Activated effector memory CD4-positive, alpha-beta T cell treated with Interleukin-2 at 50 U/mL for 16 hours (primary cell): Measurements from ENCODE around the gene COMP.
"Not testable (repeated sequence)": the region's sequence is repeated elsewhere in the genome, so short reads cannot be mapped to it uniquely, and the experiment has no call there.

Experiments used
- DNase-seq: peaks from one replicate; pipeline ENCODE4 v3.0.0-alpha.2; 2020

COMP gene

DNA sequence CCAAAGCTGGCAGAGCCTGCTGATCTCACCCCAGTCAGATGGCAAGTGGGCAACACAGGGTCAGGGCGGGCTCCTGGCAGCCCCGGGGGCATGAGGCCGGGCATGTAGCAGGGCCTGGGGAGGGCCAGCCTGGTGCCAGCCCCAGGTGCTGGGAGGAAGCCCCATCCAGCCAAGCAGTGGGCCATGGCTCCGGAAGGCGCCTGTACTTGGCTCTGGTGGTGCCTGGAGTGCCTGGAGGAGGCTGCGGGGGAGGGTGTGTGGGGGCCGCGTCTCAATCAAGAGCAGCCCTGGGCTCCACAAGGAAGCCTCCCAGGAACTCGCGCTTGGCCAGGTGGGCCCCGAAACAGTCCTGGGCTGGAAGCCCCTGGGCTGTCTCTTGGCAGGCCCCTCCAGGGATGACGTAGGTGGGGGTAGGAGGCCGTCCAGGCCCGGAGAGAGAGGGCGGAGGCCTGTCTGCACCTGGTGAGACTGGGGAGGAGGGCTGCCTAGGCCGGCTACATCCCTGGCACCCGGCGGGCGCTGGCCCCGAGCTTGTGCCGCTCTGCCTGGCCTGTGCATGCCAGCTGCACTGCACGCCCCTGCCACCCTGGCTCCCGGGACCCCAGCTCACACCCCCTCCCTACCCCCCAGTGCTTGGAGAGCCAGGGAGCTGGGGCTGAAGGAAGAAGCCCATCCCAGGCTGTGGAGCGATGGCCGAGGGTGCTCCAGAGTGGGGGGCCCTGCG lies 45.9 kb downstream of the COMP start:
- no peak for DNase-seq

- no peak for DNase-seq
Measured at GRCh38 chr19:18743784-18744418, 47.2 kb downstream of the COMP start.

DNA sequence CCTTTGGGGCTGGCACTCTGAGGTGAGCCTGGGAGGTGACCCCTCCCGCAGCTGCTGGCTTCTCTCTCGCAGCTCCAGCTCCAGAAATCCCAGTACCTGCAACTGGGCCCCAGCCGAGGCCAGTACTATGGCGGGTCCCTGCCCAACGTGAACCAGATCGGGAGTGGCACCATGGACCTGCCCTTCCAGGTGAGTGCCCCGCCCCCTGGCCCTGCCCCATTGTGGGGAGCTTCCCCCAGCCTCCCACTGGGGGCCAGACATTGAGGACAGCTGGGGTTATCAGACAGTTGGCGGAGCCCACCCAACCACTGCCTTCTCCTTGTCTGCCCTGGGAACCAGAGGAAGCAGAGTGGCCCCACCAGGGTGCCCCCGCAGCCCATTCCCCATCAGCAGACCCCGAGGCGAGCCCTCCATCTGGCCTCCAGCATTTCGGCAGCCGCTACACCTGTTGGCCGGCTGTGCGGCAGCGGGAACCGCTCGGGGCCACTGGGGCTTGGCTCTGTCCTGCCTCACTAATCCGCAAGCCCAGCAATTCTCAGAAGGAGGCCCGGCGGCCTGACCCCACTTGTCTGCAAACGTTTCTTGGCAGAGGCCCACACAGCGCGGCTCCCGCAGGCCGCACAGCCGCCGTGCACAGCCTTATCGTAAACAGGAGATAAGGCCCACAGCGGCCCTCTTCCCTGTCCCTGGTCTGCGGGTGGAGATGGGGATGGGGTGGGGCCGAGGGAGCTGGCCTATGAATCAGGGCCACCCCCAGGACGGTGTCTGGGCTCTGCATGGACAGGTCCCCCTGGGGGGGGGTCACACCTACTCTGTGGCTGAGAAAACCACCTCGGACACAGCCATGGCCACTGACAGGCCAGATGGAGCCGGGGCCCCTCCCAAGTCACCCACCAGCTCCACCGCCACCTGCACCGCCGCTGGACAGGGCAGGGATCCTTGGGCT lies 48.0 kb downstream of the COMP start:
- DNase-seq: no peak

GRCh38 chr19:18742324-18742723 lies 48.8 kb downstream of the COMP start:
- no peak for DNase-seq

GRCh38 chr19:18741124-18742121 lies 49.7 kb downstream of the COMP start:
- DNase-seq: no peak

DNA sequence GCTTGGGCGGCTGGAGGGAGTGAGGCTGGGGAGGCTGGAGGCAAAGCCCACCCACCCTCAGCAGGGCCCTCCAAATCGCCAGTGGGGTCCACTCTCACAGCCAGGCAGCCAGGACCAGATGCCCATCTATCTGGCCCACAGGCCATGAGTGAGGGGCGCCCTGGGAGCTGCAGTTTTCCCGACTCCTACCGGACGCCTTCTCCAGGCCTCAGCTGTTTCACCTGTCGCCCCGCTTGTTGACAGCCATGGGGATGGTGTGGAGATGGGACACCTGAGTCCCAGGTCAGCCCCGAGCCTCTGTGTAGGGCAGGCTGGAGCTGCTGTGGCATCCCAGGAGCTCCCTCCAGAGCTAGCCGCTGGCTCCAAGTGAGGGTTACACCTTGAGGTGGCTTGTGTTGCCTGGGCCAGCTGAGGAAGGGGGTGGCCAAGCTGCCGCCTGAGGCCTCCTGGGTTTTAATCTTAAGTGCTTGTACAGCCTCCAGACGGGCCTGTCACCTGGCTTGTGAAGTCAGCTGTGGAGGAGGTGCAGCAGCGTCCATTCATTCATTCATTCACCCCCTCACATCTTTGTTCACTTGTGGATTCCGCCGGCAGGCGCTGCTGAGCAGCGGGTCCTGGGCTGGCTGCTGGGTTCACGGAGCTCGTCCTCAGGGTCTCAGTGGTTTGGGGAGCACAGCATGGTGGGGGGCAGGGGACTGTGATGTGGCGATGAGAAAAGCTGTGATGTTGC lies 52.0 kb downstream of the COMP start:
- DNase-seq: no peak

DNA sequence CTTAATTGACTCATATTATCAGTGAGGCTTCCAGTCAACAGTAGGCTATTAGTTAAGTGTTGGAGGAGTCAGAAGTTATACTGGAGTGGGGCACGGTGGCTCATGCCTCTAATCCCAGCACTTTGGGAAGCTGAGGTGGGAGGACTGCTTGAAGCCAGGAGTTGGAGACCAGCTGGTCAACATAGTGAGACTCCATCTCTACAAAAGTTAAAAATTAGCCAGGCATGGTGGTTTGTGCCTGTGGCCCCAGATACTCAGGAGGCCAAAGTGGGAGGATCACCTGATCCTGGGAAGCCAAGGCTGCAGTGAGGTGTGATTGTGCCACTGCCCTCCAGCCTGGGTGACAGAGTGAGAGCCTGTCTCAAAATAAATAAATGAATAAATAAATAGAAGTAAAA lies 53.2 kb downstream of the COMP start:
- no peak for DNase-seq

GRCh38 chr19:18737337-18737953 lies 53.7 kb downstream of the COMP start:
- no peak for DNase-seq

- no peak for DNase-seq
Measured at GRCh38 chr19:18736415-18737336, 54.4 kb downstream of the COMP start.

DNA sequence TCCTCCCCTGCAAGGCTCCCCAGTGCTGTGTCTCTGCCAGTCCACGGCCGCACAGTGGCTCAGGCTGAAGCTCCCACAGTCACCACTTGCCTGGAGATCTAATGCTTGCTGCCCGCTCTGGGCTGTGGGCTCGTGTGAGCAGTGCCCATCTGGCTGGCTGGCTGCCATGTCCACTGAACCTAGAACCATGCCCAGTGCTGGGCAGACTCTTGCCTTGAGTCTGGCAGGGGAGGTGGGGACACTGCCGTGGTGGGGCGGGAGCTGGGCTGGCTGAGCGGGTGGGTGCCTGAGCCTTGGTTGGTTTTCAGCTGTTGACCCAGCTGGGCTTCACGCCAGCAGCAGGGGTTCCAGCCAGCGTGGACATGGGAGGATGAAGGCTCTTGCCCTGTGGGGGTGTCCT lies 55.4 kb downstream of the COMP start:
- no peak for DNase-seq

- DNase-seq: no peak
Measured at GRCh38 chr19:18735324-18735723, 55.8 kb downstream of the COMP start.

DNA sequence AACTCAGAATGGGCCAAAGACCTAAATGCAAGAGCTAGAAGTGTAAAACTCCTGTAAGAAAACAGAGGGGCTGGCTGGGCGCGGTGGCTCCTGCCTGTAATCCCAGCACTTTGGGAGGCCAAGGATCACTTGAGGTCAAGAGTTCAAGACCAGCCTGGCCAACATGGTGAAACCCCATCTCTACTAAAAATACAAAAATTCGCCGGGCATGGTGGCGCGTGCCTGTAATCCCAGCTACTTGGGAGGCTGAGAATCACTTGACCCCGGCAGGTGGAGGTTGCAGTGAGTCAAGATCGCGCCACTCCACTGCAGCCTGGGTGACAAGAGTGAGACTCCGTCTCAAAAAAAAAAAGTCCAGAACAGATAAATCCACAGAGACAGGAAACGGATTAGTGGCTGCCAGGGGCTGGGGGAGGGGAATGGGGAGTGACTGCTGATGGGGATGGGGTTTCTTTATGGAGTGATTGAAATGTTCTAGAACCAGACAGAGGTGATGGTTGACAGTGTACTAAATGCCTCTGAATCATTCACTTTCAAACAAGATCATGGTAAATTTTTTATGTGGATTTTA lies 57.3 kb downstream of the COMP start:
- not testable (repeated sequence) for DNase-seq

- DNase-seq: no peak
Measured at GRCh38 chr19:18733196-18733647, 57.9 kb downstream of the COMP start.
